Stomach (tissue), 4 donors: ENCODE measurements around the gene ABCD3.
"Not testable (repeated sequence)": the region's sequence is repeated elsewhere in the genome, so short reads cannot be mapped to it uniquely, and the experiment has no call there.

ENCODE experiments used
- CTCF ChIP-seq, 7 experiments: fragments of 450-650 bp in 4 of 7; fragments of 200-600 bp in 3 of 7; sonication (generic) in 3 of 7; IDR thresholded peaks; one replicate each; pipeline ENCODE4 v1.5.1; 2016 to 2019; ENCODE audit warnings: antibody characterized with exemption in 7 of 7, control low read depth in 2 of 7, mild to moderate bottlenecking in 1 of 7
- EP300 ChIP-seq: sonication (generic); formaldehyde crosslinking; IDR thresholded peaks from one replicate; pipeline ENCODE4 v1.6.1; 2017; ENCODE audit warnings: antibody characterized with exemption
- POLR2A ChIP-seq, 4 donors: fragments of 450-650 bp; IDR thresholded peaks; one replicate each; pipeline ENCODE4 v1.6.1; 2016; ENCODE audit warnings: antibody characterized with exemption in 4 of 4, control low read depth in 2 of 4, mild to moderate bottlenecking in 1 of 4, moderate library complexity in 1 of 4
- POLR2AphosphoS5 ChIP-seq, 3 donors: sonication (generic); formaldehyde crosslinking; IDR thresholded peaks; one replicate each; pipeline ENCODE4 v1.6.1; 2016; ENCODE audit warnings: antibody characterized with exemption in 3 of 3

DNA sequence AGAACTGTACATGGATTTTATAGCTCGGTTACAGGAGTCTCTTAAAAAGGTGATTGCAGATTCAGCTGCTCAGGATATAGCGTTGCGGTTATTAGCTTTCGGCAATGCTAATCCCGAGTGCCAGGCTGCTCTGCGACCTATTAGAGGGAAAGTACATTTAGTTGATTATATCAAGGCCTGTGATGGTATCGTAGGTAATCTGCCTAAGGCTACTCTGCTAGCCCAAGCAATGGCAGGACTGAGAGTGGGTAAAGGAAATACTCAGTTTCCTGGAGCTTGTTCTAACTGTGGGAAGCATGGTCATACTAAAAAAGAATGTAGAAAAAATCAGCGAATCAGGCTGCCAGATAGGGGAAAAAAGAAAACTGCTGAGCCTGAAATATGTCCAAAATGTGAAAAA lies 27.5 kb downstream of the ABCD3 start:
- not testable (repeated sequence) for TF ChIP-seq CTCF (IDR thresholded peaks at IDR 0.05); POLR2AphosphoS5 (IDR thresholded peaks at IDR 0.05); EP300; POLR2A (IDR thresholded peaks at IDR 0.05)
